Fibroblast of skin of back (primary cell): Measurements from ENCODE around the gene FRAT1.

Source experiments
- DNase-seq: peaks from one replicate; pipeline ENCODE4 v3.0.0-alpha.2; 2013

FRAT1 gene

GRCh38 chr10:97367126-97367649 is 48.1 kb downstream of the FRAT1 start:
- no peak for DNase-seq
